ENCODE data around the gene TOX2.

- TF ChIP-seq SMC3 (IDR thresholded peaks at IDR 0.05; ENCODE audit: low read depth, low read length) = no peak
- no peak for TF ChIP-seq CTCF (conservative IDR thresholded peaks at IDR 0.05; ENCODE audit: low read depth, low read length)
- no peak for TF ChIP-seq USF2 (IDR thresholded peaks at IDR 0.05; ENCODE audit: low read depth, low read length)
- no peak for TF ChIP-seq FOS (IDR thresholded peaks at IDR 0.05; ENCODE audit: low read depth, low read length)
- TF ChIP-seq POLR2A (IDR thresholded peaks at IDR 0.05; ENCODE audit: low read depth, low read length) = no peak
- TF ChIP-seq BHLHE40 (IDR thresholded peaks at IDR 0.05; ENCODE audit: low read depth, low read length) = no peak
- TF ChIP-seq RFX5 (IDR thresholded peaks at IDR 0.05; ENCODE audit: low read depth, low read length) = no peak
- TF ChIP-seq MAZ (IDR thresholded peaks at IDR 0.05; ENCODE audit: borderline replicate concordance, low read depth, low read length) = no peak
- no peak for TF ChIP-seq MAFK (IDR thresholded peaks at IDR 0.05; ENCODE audit: low read depth, low read length)
- no peak for TF ChIP-seq CHD1 (IDR thresholded peaks at IDR 0.05; ENCODE audit: low read depth, low read length)
These were observed 167.2 kb downstream of the TOX2 start for GRCh38 chr20:44081888-44082287.

Data from IMR-90 (cell line).